ENCODE data around the gene PCOLCE2. TPM values are rescaled to one million over a fixed set of nuclear protein-coding genes. Genes with fewer than 3 reads are reported as not detected.

Gene PCOLCE2
- total and polyA plus RNA-seq, 4 donors, result 9.1 to 17.2 (median 13.3) TPM

- TF ChIP-seq CTCF (IDR thresholded peaks at IDR 0.05; ENCODE audit: low read depth, low read length, missing input control) (no peak), NR2F2 (IDR thresholded peaks at IDR 0.05) (no peak), FOXA1 (IDR thresholded peaks at IDR 0.05) (no peak)
These were observed 70.2 kb downstream of the PCOLCE2 start (continued) for GRCh38 chr3:142818651-142819050.

GRCh38 chr3:142817897-142818296 lies 71.0 kb downstream of the PCOLCE2 start:
- Histone ChIP-seq H3K9me3 (ENCODE audit: control insufficient read depth in 4 of 4, low read length in 3 of 4) (no peaks in the 10 kb centered on the region), H3K27ac (ENCODE audit: low read depth in 1 of 2, low read length in 2 of 2) (no peak overlapping the region), H3K27me3 (ENCODE audit: control insufficient read depth in 4 of 4, insufficient read depth in 4 of 4, low read length in 3 of 4) (no peaks in the 10 kb centered on the region), H3K36me3 (ENCODE audit: control insufficient read depth in 4 of 4, insufficient read depth in 3 of 4, low read depth in 1 of 4, low read length in 3 of 4) (peaks cover 0 to 3% (median 0%) of the 10 kb centered on the region in 4 donors), H3K4me1 (ENCODE audit: control insufficient read depth in 4 of 4, insufficient read depth in 4 of 4, low read length in 3 of 4) (no peaks in the 10 kb centered on the region), H3K4me3 (ENCODE audit: low read depth in 1 of 3, low read length in 3 of 3) (no peak overlapping the region), H3K9ac (ENCODE audit: low read depth in 1 of 2, low read length in 2 of 2) (no peak overlapping the region)
- 84% methylated on average over 7 of the region's 7 CpGs for WGBS
- TF ChIP-seq HNF4A (conservative IDR thresholded peaks at IDR 0.05), result no peak
- TF ChIP-seq RXRA (IDR thresholded peaks at IDR 0.05), result no peak
- no peak for TF ChIP-seq HNF4G (IDR thresholded peaks at IDR 0.05)
- no peak for TF ChIP-seq YY1 (IDR thresholded peaks at IDR 0.05)
- TF ChIP-seq MAX (IDR thresholded peaks at IDR 0.05), result no peak
- no peak for TF ChIP-seq RAD21 (IDR thresholded peaks at IDR 0.05)
- TF ChIP-seq CTCF (IDR thresholded peaks at IDR 0.05; ENCODE audit: low read depth, low read length, missing input control), result no peak
- TF ChIP-seq ZBTB33 (IDR thresholded peaks at IDR 0.05), result no peak
- TF ChIP-seq ATF3 (IDR thresholded peaks at IDR 0.05), result no peak
- no peak for TF ChIP-seq JUND (IDR thresholded peaks at IDR 0.05)
- TF ChIP-seq SP1 (IDR thresholded peaks at IDR 0.05), result no peak
- no peak for TF ChIP-seq NR2F2 (IDR thresholded peaks at IDR 0.05)
- TF ChIP-seq REST (IDR thresholded peaks at IDR 0.05), result no peak
- no peak for TF ChIP-seq FOXA2 (IDR thresholded peaks at IDR 0.05)
- TF ChIP-seq FOXA1 (IDR thresholded peaks at IDR 0.05), result no peak
- DNase-seq (ENCODE audit: low spot score), result no peak
